GM12872 (cell line): ENCODE measurements around the gene WNT6.

Experiments
- CTCF ChIP-seq: IDR thresholded peaks from 3 replicates; pipeline ENCODE4 v1.5.1; 2011; ENCODE audit warnings: low read depth, mild to moderate bottlenecking, low read length, moderate library complexity; ENCODE audit not compliant: insufficient read depth

Gene WNT6

GRCh38 chr2:218839888-218840287, 19.7 kb upstream of the WNT6 start:
- TF ChIP-seq CTCF, result no peak

- no peak for TF ChIP-seq CTCF
These were observed 9.9 kb upstream of the WNT6 start for GRCh38 chr2:218849721-218850120.

GRCh38 chr2:218850796-218851195, 8.8 kb upstream of the WNT6 start:
- TF ChIP-seq CTCF, result no peak

GRCh38 chr2:218851286-218851685, 8.3 kb upstream of the WNT6 start:
- no peak for TF ChIP-seq CTCF

GRCh38 chr2:218852911-218853667, 6.5 kb upstream of the WNT6 start:
- TF ChIP-seq CTCF, result peak; percentile 82

GRCh38 chr2:218853766-218854165, 5.8 kb upstream of the WNT6 start:
- no peak for TF ChIP-seq CTCF

- TF ChIP-seq CTCF, result no peak
These were observed 4.7 kb upstream of the WNT6 start for GRCh38 chr2:218854860-218855259.
